Ishikawa (cell line): ENCODE results near the gene RICTOR.

Source experiments
- CEBPB ChIP-seq: IDR thresholded peaks from 2 replicates; pipeline ENCODE4 v1.6.1; 2012
- EP300 ChIP-seq: IDR thresholded peaks from 2 replicates; pipeline ENCODE4 v1.6.1; 2012; ENCODE audit warnings: borderline replicate concordance
- FOXM1 ChIP-seq: IDR thresholded peaks from 2 replicates; pipeline ENCODE4 v1.6.1; 2012; ENCODE audit warnings: low read depth, borderline replicate concordance
- MAX ChIP-seq: IDR thresholded peaks from 2 replicates; pipeline ENCODE4 v1.6.1; 2012
- RAD21 ChIP-seq: IDR thresholded peaks from 2 replicates; pipeline ENCODE4 v1.6.1; 2012; ENCODE audit warnings: low read depth
- REST ChIP-seq: IDR thresholded peaks from 2 replicates; pipeline ENCODE4 v1.6.1; 2012; ENCODE audit warnings: low read depth, mild to moderate bottlenecking
- TCF12 ChIP-seq: IDR thresholded peaks from 2 replicates; pipeline ENCODE4 v1.6.1; 2012; ENCODE audit warnings: low read depth
- USF1 ChIP-seq: IDR thresholded peaks from 2 replicates; pipeline ENCODE4 v1.6.1; 2012
- YY1 ChIP-seq: IDR thresholded peaks from 2 replicates; pipeline ENCODE4 v1.6.1; 2012; ENCODE audit warnings: low read depth

GRCh38 chr5:39024005-39024404 lies 50.2 kb downstream of the RICTOR start:
- TF ChIP-seq USF1 (no peak), CEBPB (no peak), REST (no peak), EP300 (no peak), YY1 (no peak), MAX (no peak), RAD21 (no peak), TCF12 (no peak), FOXM1 (no peak)
